H1 (cell line): ENCODE results near the gene DCLK1. TPM values are rescaled to one million over a fixed set of nuclear protein-coding genes. Genes with fewer than 3 reads are reported as not detected.

Experiments used
- CTCF ChIA-PET: fragments of 300-600 bp; sonication (Branson Sonifier 250); formaldehyde crosslinking; loops from one replicate; lab custom pipeline; 2021; ENCODE audit not compliant: partially characterized antibody; lab: Charles Lee
- POLR2A ChIA-PET: fragments of 300-600 bp; sonication (Branson Sonifier 250); formaldehyde crosslinking; loops from one replicate; lab custom pipeline; 2021; ENCODE audit warnings: inconsistent platforms; ENCODE audit not compliant: partially characterized antibody; lab: Charles Lee
- DNase-seq, 2 experiments: peaks; one replicate each; pipeline versions ENCODE4 v3.0.0 to v3.0.0-alpha.2; 2010 to 2022; ENCODE audit warnings: low spot score in 2 of 2, low read depth in 1 of 2, mixed read lengths in 1 of 2
- FAIRE-seq: peaks from 2 replicates; lab custom pipeline; 2011; peaks lifted over from hg19 to GRCh38; lab: Jason Lieb, UNC
- H2AFZ ChIP-seq: 2 replicates; pipeline ENCODE4 v1.8.1; 2012; ENCODE audit warnings: low read length, inconsistent platforms
- H2AK5ac ChIP-seq: 2 replicates; pipeline ENCODE4 v1.6.1; 2013; ENCODE audit warnings: low read depth, low read length
- H2BK120ac ChIP-seq: replicated peaks from 2 replicates; pipeline ENCODE3; 2013; ENCODE audit warnings: low read depth, low read length, inconsistent platforms
- H2BK12ac ChIP-seq: 2 replicates; pipeline ENCODE4 v1.6.1; 2013; ENCODE audit warnings: low read depth, low read length
- H2BK15ac ChIP-seq: 2 replicates; pipeline ENCODE4 v1.6.1; 2013; ENCODE audit warnings: low read length
- H2BK20ac ChIP-seq: 2 replicates; pipeline ENCODE4 v1.6.1; 2013; ENCODE audit warnings: low read length
- H2BK5ac ChIP-seq: 2 replicates; pipeline ENCODE4 v1.6.1; 2013; ENCODE audit warnings: low read depth, low read length
- H3K14ac ChIP-seq: 2 replicates; pipeline ENCODE4 v1.6.1; 2013; ENCODE audit warnings: inconsistent platforms; ENCODE audit not compliant: insufficient read length
- H3K18ac ChIP-seq: 2 replicates; pipeline ENCODE4 v1.6.1; 2013; ENCODE audit warnings: low read length; ENCODE audit errors: extremely low read depth
- H3K23ac ChIP-seq: 2 replicates; pipeline ENCODE4 v1.6.1; 2013; ENCODE audit warnings: inconsistent platforms; ENCODE audit not compliant: insufficient read length
- H3K23me2 ChIP-seq: 2 replicates; pipeline ENCODE4 v1.6.1; 2013; ENCODE audit warnings: low read depth, low read length
- H3K27ac ChIP-seq: 2 replicates; pipeline ENCODE4 v1.6.1; 2011; ENCODE audit warnings: low read depth, low read length, inconsistent platforms
- H3K27me3 ChIP-seq, 4 experiments: replicated peaks in 1 of 4; 1 replicate in 1 of 4; 2 replicates in 3 of 4; pipeline versions ENCODE4 v1.6.1 to v1.8.1; 2011 to 2013; ENCODE audit warnings: low read length in 3 of 4, mild to moderate bottlenecking in 3 of 4, inconsistent platforms in 2 of 4, mixed read lengths in 2 of 4, moderate library complexity in 1 of 4; ENCODE audit not compliant: control insufficient read depth in 3 of 4, insufficient read depth in 3 of 4; ENCODE audit errors: extremely low read depth in 1 of 4
- H3K36me3 ChIP-seq, 4 experiments: 2 replicates each; pipeline versions ENCODE4 v1.6.1 to v1.8.1; 2011 to 2013; ENCODE audit warnings: mild to moderate bottlenecking in 4 of 4, low read length in 3 of 4, moderate library complexity in 2 of 4, control low read depth in 1 of 4, inconsistent platforms in 1 of 4; ENCODE audit not compliant: insufficient read depth in 4 of 4, control insufficient read depth in 2 of 4
- H3K4ac ChIP-seq: replicated peaks from 2 replicates; pipeline ENCODE3; 2013; ENCODE audit warnings: low read length, low read depth, mixed read lengths, inconsistent platforms; ENCODE audit not compliant: insufficient read length
- H3K4me1 ChIP-seq, 4 experiments: replicated peaks in 1 of 4; 1 replicate in 1 of 4; 2 replicates in 3 of 4; pipeline versions ENCODE4 v1.6.1 to v1.8.1; 2011 to 2013; ENCODE audit warnings: low read length in 3 of 4, inconsistent platforms in 2 of 4, mixed read lengths in 1 of 4; ENCODE audit not compliant: insufficient read depth in 4 of 4, control insufficient read depth in 3 of 4
- H3K4me2 ChIP-seq, 2 experiments: 2 replicates each; pipeline versions ENCODE4 v1.6.1 to v1.8.1; 2011 to 2013; ENCODE audit warnings: low read depth in 2 of 2, low read length in 2 of 2, control low read depth in 1 of 2, inconsistent platforms in 1 of 2, mild to moderate bottlenecking in 1 of 2; ENCODE audit not compliant: insufficient read depth in 1 of 2
- H3K4me3 ChIP-seq, 4 experiments: fragments of 200-600, 300-600 bp in 1 of 4; sonication (generic), shearing (Covaris generic), sonication (Bioruptor Twin) in 1 of 4; 2 replicates each; pipeline versions ENCODE4 v1.5.1 to v1.8.1; 2011 to 2016; ENCODE audit warnings: low read length in 4 of 4, low read depth in 3 of 4, control low read depth in 2 of 4, inconsistent platforms in 2 of 4, mild to moderate bottlenecking in 2 of 4, mixed read lengths in 1 of 4, moderate library complexity in 1 of 4; ENCODE audit not compliant: insufficient read depth in 2 of 4; ENCODE audit errors: extremely low read depth in 1 of 4
- H3K56ac ChIP-seq: replicated peaks from 2 replicates; pipeline ENCODE3; 2013; ENCODE audit warnings: low read depth, mild to moderate bottlenecking, mixed read lengths, low read length, inconsistent platforms; ENCODE audit not compliant: insufficient read length
- H3K79me1 ChIP-seq: 2 replicates; pipeline ENCODE4 v1.6.1; 2013; ENCODE audit warnings: low read depth, low read length, control low read depth
- H3K79me2 ChIP-seq, 2 experiments: 2 replicates each; pipeline versions ENCODE4 v1.6.1 to v1.8.1; 2012 to 2013; ENCODE audit warnings: low read length in 2 of 2, mild to moderate bottlenecking in 2 of 2, inconsistent platforms in 1 of 2; ENCODE audit not compliant: insufficient read depth in 2 of 2, control insufficient read depth in 1 of 2
- H3K9ac ChIP-seq, 4 experiments: replicated peaks in 1 of 4; 1 replicate in 1 of 4; 2 replicates in 3 of 4; pipeline versions ENCODE4 v1.6.1 to v1.8.1; 2011 to 2013; ENCODE audit warnings: low read depth in 3 of 4, low read length in 3 of 4, control low read depth in 2 of 4, mild to moderate bottlenecking in 2 of 4, moderate library complexity in 2 of 4, inconsistent platforms in 1 of 4; ENCODE audit errors: extremely low read depth in 1 of 4
- H3K9me3 ChIP-seq, 2 experiments: 2 replicates each; pipeline versions ENCODE4 v1.6.1 to v1.8.1; 2012 to 2013; ENCODE audit warnings: mild to moderate bottlenecking in 2 of 2, moderate library complexity in 2 of 2, control low read depth in 1 of 2, inconsistent platforms in 1 of 2, low read depth in 1 of 2, low read length in 1 of 2, mixed read lengths in 1 of 2; ENCODE audit not compliant: insufficient read depth in 2 of 2
- H4K20me1 ChIP-seq, 2 experiments: replicated peaks in 1 of 2; 2 replicates each; pipeline versions ENCODE3 to v1.8.1; 2011 to 2013; ENCODE audit warnings: inconsistent platforms in 2 of 2, low read length in 2 of 2, mild to moderate bottlenecking in 1 of 2; ENCODE audit not compliant: insufficient read depth in 2 of 2, control insufficient read depth in 1 of 2
- H4K5ac ChIP-seq: 2 replicates; pipeline ENCODE4 v1.6.1; 2013; ENCODE audit warnings: low read length, low read depth, mixed read lengths, inconsistent platforms; ENCODE audit not compliant: insufficient read length
- H4K8ac ChIP-seq: 2 replicates; pipeline ENCODE4 v1.8.0; 2013; ENCODE audit warnings: mild to moderate bottlenecking, moderate library complexity, low read length, inconsistent platforms; ENCODE audit not compliant: insufficient read depth; ENCODE audit errors: extremely low read depth
- H4K91ac ChIP-seq: replicated peaks from 2 replicates; pipeline ENCODE3; 2013; ENCODE audit warnings: low read length, mixed read lengths, inconsistent platforms; ENCODE audit not compliant: insufficient read length
- CBX8 ChIP-seq: fragments of 300-800, 300-1000 bp; sonication (generic); IDR thresholded peaks from 2 replicates; pipeline ENCODE4 v1.7.1; 2016; ENCODE audit warnings: low read depth, low read length, borderline replicate concordance
- CHD2 ChIP-seq: IDR thresholded peaks from 2 replicates; pipeline ENCODE4 v1.6.1; 2012; ENCODE audit warnings: low read length, improper control_type of control experiment
- EP300 ChIP-seq, 2 experiments: IDR thresholded peaks; 1 replicate in 1 of 2; 2 replicates in 1 of 2; pipeline ENCODE4 v1.6.1; 2011 to 2012; ENCODE audit warnings: low read depth in 2 of 2, low read length in 2 of 2, mild to moderate bottlenecking in 2 of 2, borderline replicate concordance in 1 of 2, inconsistent platforms in 1 of 2, moderate library complexity in 1 of 2
- KDM4A ChIP-seq: IDR thresholded peaks from one replicate; pipeline ENCODE4 v1.7.1; 2012; ENCODE audit warnings: low read depth, mild to moderate bottlenecking, moderate library complexity, low read length, inconsistent platforms; ENCODE audit not compliant: severe bottlenecking
- POLR2AphosphoS5 ChIP-seq: IDR thresholded peaks from 2 replicates; pipeline ENCODE4 v1.6.1; 2011; ENCODE audit warnings: low read depth, low read length
- SIN3A ChIP-seq, 2 experiments: IDR thresholded peaks in 1 of 2; conservative IDR thresholded peaks in 1 of 2; 2 replicates each; pipeline ENCODE4 v1.6.1; 2011 to 2012; ENCODE audit warnings: low read length in 2 of 2, improper control_type of control experiment in 1 of 2, low read depth in 1 of 2, mild to moderate bottlenecking in 1 of 2
- SP2 ChIP-seq: IDR thresholded peaks from 2 replicates; pipeline ENCODE4 v1.6.1; 2012; ENCODE audit warnings: mild to moderate bottlenecking, low read length, inconsistent platforms
- SRF ChIP-seq: IDR thresholded peaks from 2 replicates; pipeline ENCODE4 v1.6.1; 2011; ENCODE audit warnings: mild to moderate bottlenecking, low read depth, low read length, moderate library complexity
- TAF7 ChIP-seq: optimal IDR thresholded peaks from 2 replicates; pipeline ENCODE3; 2011; ENCODE audit warnings: low read depth, mild to moderate bottlenecking, inconsistent platforms, low read length, moderate library complexity, borderline replicate concordance
- WGBS, 2 experiments: shearing (Covaris generic) in 1 of 2; methylation state at CpG; one replicate each; pipeline versions ENCODE4 v1.1.6 to v1.1.7; 2013 to 2015; ENCODE audit warnings: low lambda C conversion rate in 2 of 2, mixed read lengths in 2 of 2, inconsistent platforms in 1 of 2, low coverage in 1 of 2, missing lambda C conversion rate in 1 of 2; ENCODE audit not compliant: insufficient replicate concordance in 2 of 2, insufficient coverage in 1 of 2, insufficient read length in 1 of 2; ENCODE audit errors: extremely low coverage in 1 of 2, missing lambda C conversion rate in 1 of 2; 5-methylcytosine and 5-hydroxymethylcytosine counted together
- polyA plus RNA-seq, 7 experiments: library from polyadenylated mRNA; depleted of rRNA in 3 of 7; stranded (reverse) in 5 of 7; unstranded in 2 of 7; fragments of >200 nt in 5 of 7; fragments of 200-250 nt in 2 of 7; gene quantifications; 1 replicate in 5 of 7; 2 replicates in 1 of 7; 4 replicates in 1 of 7; pipeline versions ENCODE4 v1.2.1 to v1.2.3, GENCODE V29; 2011 to 2013; ENCODE audit warnings: missing spikeins in 2 of 7, mixed read lengths in 2 of 7
- total RNA-seq: library from RNA; stranded (reverse); fragmentation: NEBNext Ultra II Directional; extraction: Animal tissue kit (Norgen Biotek cat#: 25700); gene quantifications from 2 replicates; pipeline ENCODE4 v1.2.1, GENCODE V29; 2021

Gene DCLK1
- total and polyA plus RNA-seq, 2 of the 8 experiments (the other 6 are each of a cell fraction or from before 2014, with no cell fraction given), result 22.8 to 41.0 TPM

GRCh38 chr13:36088463-36088862 lies 42.7 kb downstream of the DCLK1 start:
- no peak overlapping the region for H2BK20ac ChIP-seq
- no peak overlapping the region for H4K91ac ChIP-seq
- no peak overlapping the region for H3K4me2 ChIP-seq
- peaks cover 0 to 2% (median under 1%) of the 10 kb centered on the region in 4 experiments; a peak in 2 of 7 replicates for H3K4me1 ChIP-seq
- CTCF ChIA-PET, result interaction anchor here (1.1 to 1.5 kb wide), 2 partner anchors 10 to 109 kb away, joined by 3 to 5 read pairs; no protein-coding TSS in a partner anchor
- H3K14ac ChIP-seq, result no peak overlapping the region
- no peak overlapping the region for H3K9ac ChIP-seq
- H3K27ac ChIP-seq, result no peak overlapping the region
- no peak overlapping the region for H3K56ac ChIP-seq
- no peaks in the 10 kb centered on the region for H3K23me2 ChIP-seq
- H4K8ac ChIP-seq, result no peak overlapping the region
- H3K4me3 ChIP-seq, result no peak overlapping the region
- no peak overlapping the region for H3K18ac ChIP-seq
- POLR2A ChIA-PET, result no interaction called here
- H2BK15ac ChIP-seq, result no peak overlapping the region
- no peaks in the 10 kb centered on the region for H3K79me1 ChIP-seq
- no peaks in the 10 kb centered on the region for H4K20me1 ChIP-seq
- no peak overlapping the region for H3K23ac ChIP-seq
- no peak overlapping the region for H2AFZ ChIP-seq
- H2BK5ac ChIP-seq, result no peak overlapping the region
- H3K4ac ChIP-seq, result no peak overlapping the region
- no peak for FAIRE-seq
- H4K5ac ChIP-seq, result no peak overlapping the region
- H3K79me2 ChIP-seq, result no peaks in the 10 kb centered on the region
- H2BK12ac ChIP-seq, result no peak overlapping the region
- TF ChIP-seq SIN3A (conservative IDR thresholded peaks at IDR 0.05 in 1 of 2, IDR thresholded peaks at IDR 0.05 in 1 of 2; ENCODE audit: low read depth in 1 of 2, low read length in 2 of 2), result no peak
- no peak for TF ChIP-seq CHD2
- no peak for TF ChIP-seq SP2
- no peak for TF ChIP-seq TAF7
- TF ChIP-seq KDM4A, result no peak
- TF ChIP-seq POLR2AphosphoS5, result no peak
- TF ChIP-seq CBX8, result no peak
- no peak for TF ChIP-seq SRF
- TF ChIP-seq EP300 (IDR thresholded peaks at IDR 0.05; ENCODE audit: borderline replicate concordance in 1 of 2, low read depth in 2 of 2, low read length in 2 of 2), result no peak
- H2BK120ac ChIP-seq, result no peak overlapping the region
- no peak for DNase-seq
- no peaks in the 10 kb centered on the region for H3K27me3 ChIP-seq
- 96% methylated on average over 5 of the region's 5 CpGs; no CpG with 5 or more reads in 1 of the 2 experiments for WGBS, 2 experiments
- H3K36me3 ChIP-seq, result no peaks in the 10 kb centered on the region
- H3K9me3 ChIP-seq, result no peaks in the 10 kb centered on the region; a peak in 1 of 4 replicates
- H2AK5ac ChIP-seq, result no peak overlapping the region
